KMS-11 (cell line): Measurements from ENCODE around the gene OLFML2A.
"Not testable (repeated sequence)": the region's sequence is repeated elsewhere in the genome, so short reads cannot be mapped to it uniquely, and the experiment has no call there.

Experiments used
- H2AFZ ChIP-seq: fragments of 200-600 bp; sonication (generic); 2 replicates; pipeline ENCODE4 v1.6.1; 2016; ENCODE audit warnings: antibody characterized with exemption, mixed run types, low read depth
- H3K27ac ChIP-seq: fragments of 200-600 bp; sonication (generic); 2 replicates; pipeline ENCODE4 v1.6.1; 2016; ENCODE audit warnings: mild to moderate bottlenecking, mixed run types
- H3K27me3 ChIP-seq: fragments of 200-600 bp; sonication (generic); 2 replicates; pipeline ENCODE4 v1.6.1; 2017; ENCODE audit warnings: mild to moderate bottlenecking, low read depth, mixed run types, moderate library complexity; ENCODE audit not compliant: insufficient read depth
- H3K36me3 ChIP-seq: fragments of 200-600 bp; sonication (generic); 2 replicates; pipeline ENCODE4 v1.6.1; 2017; ENCODE audit warnings: mild to moderate bottlenecking, mixed run types; ENCODE audit not compliant: insufficient read depth
- H3K4me1 ChIP-seq: fragments of 200-600 bp; sonication (generic); 2 replicates; pipeline ENCODE4 v1.6.1; 2016; ENCODE audit warnings: mild to moderate bottlenecking, low read depth, mixed run types; ENCODE audit not compliant: poor library complexity, severe bottlenecking
- H3K4me2 ChIP-seq: fragments of 200-600 bp; sonication (generic); 2 replicates; pipeline ENCODE4 v1.7.0; 2016; ENCODE audit warnings: mild to moderate bottlenecking, mixed run types
- H3K4me3 ChIP-seq: fragments of 200-600 bp; sonication (generic); IDR thresholded peaks from 2 replicates; pipeline ENCODE4 v1.6.1; 2017; ENCODE audit warnings: low read depth, low read length, mixed read lengths; ENCODE audit not compliant: insufficient read depth
- H3K79me2 ChIP-seq: fragments of 200-600 bp; sonication (generic); 2 replicates; pipeline ENCODE4 v1.6.1; 2016; ENCODE audit warnings: low read depth, mixed run types; ENCODE audit not compliant: insufficient read depth
- H3K9ac ChIP-seq: fragments of 200-600 bp; sonication (generic); 2 replicates; pipeline ENCODE4 v1.6.1; 2016; ENCODE audit warnings: mild to moderate bottlenecking, mixed run types
- H4K20me1 ChIP-seq: fragments of 200-600 bp; sonication (generic); 2 replicates; pipeline ENCODE4 v1.6.1; 2016; ENCODE audit warnings: mild to moderate bottlenecking, mixed run types; ENCODE audit not compliant: insufficient read depth
- CTCF ChIP-seq: fragments of 200-600 bp; sonication (generic); conservative IDR thresholded peaks from 2 replicates; pipeline ENCODE4 v1.6.1; 2017; ENCODE audit warnings: low read depth, mild to moderate bottlenecking, antibody characterized with exemption, low read length, moderate library complexity, mixed read lengths

OLFML2A gene

GRCh38 chr9:124844291-124844690 is 67.4 kb downstream of the OLFML2A start:
- Histone ChIP-seq H4K20me1 (no peaks in the 10 kb centered on the region), H3K36me3 (no peaks in the 10 kb centered on the region), H3K4me1 (no peaks in the 10 kb centered on the region), H3K4me3 (no peak overlapping the region), H2AFZ (no peak overlapping the region), H3K79me2 (no peaks in the 10 kb centered on the region), H3K9ac (no peak overlapping the region), H3K27me3 (no peaks in the 10 kb centered on the region), H3K27ac (no peak overlapping the region), H3K4me2 (no peak overlapping the region)
- TF ChIP-seq CTCF, result no peak

GRCh38 chr9:124846467-124846866 is 69.5 kb downstream of the OLFML2A start:
- H3K9ac ChIP-seq, H3K4me1 ChIP-seq, H3K27ac ChIP-seq, H3K27me3 ChIP-seq, H3K4me2 ChIP-seq, H3K4me3 ChIP-seq, H4K20me1 ChIP-seq, H3K79me2 ChIP-seq, H3K36me3 ChIP-seq, H2AFZ ChIP-seq: not testable (repeated sequence)

GRCh38 chr9:124846969-124847368 is 70.0 kb downstream of the OLFML2A start:
- H3K27me3 ChIP-seq, result no peaks in the 10 kb centered on the region
- no peak for TF ChIP-seq CTCF
- no peak overlapping the region for H2AFZ ChIP-seq
- no peaks in the 10 kb centered on the region for H3K79me2 ChIP-seq
- H3K4me2 ChIP-seq, result no peak overlapping the region
- no peak overlapping the region for H3K9ac ChIP-seq
- no peaks in the 10 kb centered on the region for H3K36me3 ChIP-seq
- H4K20me1 ChIP-seq, result no peaks in the 10 kb centered on the region
- no peak overlapping the region for H3K4me3 ChIP-seq
- H3K27ac ChIP-seq, result no peak overlapping the region
- H3K4me1 ChIP-seq, result no peaks in the 10 kb centered on the region

GRCh38 chr9:124849801-124850200 is 72.9 kb downstream of the OLFML2A start:
- Histone ChIP-seq H3K4me1 (peaks cover 6% of the 10 kb centered on the region), H3K4me3 (no peak overlapping the region), H2AFZ (no peak overlapping the region), H3K9ac (no peak overlapping the region), H3K27me3 (no peaks in the 10 kb centered on the region), H3K27ac (no peak overlapping the region), H3K79me2 (no peaks in the 10 kb centered on the region), H4K20me1 (no peaks in the 10 kb centered on the region), H3K36me3 (no peaks in the 10 kb centered on the region), H3K4me2 (no peak overlapping the region)
- no peak for TF ChIP-seq CTCF

- Histone ChIP-seq H3K9ac (no peak overlapping the region; the same call in 1 of the 2 replicates), H3K36me3 (no peaks in the 10 kb centered on the region)
These were observed 75.3 kb downstream of the OLFML2A start for GRCh38 chr9:124852121-124852828.

More at GRCh38 chr9:124852121-124852828, 75.3 kb downstream of the OLFML2A start:
- Histone ChIP-seq H2AFZ (peak overlapping the region; percentile 83), H3K4me2 (peak overlapping the region; percentile 73), H3K4me3 (no peak overlapping the region), H3K27ac (no peak overlapping the region), H3K27me3 (no peaks in the 10 kb centered on the region), H3K79me2 (no peaks in the 10 kb centered on the region), H4K20me1 (no peaks in the 10 kb centered on the region), H3K4me1 (peaks cover 6% of the 10 kb centered on the region)
- no peak for TF ChIP-seq CTCF
